ENCODE measurements around the gene DYDC2. TPM values are rescaled to one million over a fixed set of nuclear protein-coding genes. Genes with fewer than 3 reads are reported as not detected.

DYDC2 gene
- total and polyA plus RNA-seq, 9 of the 15 experiments (the other 6 are each of a cell fraction or from before 2014, with no cell fraction given), result 0.06 to 0.34 (median 0.15) TPM; not detected in 5

GRCh38 chr10:80408242-80409101 lies 51.9 kb downstream of the DYDC2 start, which contains the start of gene PRXL2A (continued):
- TF ChIP-seq, protein P1, sequence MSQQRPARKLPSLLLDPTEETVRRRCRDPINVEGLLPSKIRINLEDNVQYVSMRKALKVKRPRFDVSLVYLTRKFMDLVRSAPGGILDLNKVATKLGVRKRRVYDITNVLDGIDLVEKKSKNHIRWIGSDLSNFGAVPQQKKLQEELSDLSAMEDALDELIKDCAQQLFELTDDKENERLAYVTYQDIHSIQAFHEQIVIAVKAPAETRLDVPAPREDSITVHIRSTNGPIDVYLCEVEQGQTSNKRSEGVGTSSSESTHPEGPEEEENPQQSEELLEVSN (IDR thresholded peaks at IDR 0.05; ENCODE audit: borderline replicate concordance in 1 of 2, extremely low read depth in 1 of 2, insufficient read depth in 1 of 2, insufficient read length in 1 of 2, low read depth in 1 of 2, low read length in 1 of 2, poor library complexity in 1 of 2, severe bottlenecking in 1 of 2), result peak in 1 of 2 experiments; percentile 54
- TF ChIP-seq SUPT5H (IDR thresholded peaks at IDR 0.05) (no peak), DNMT1 (IDR thresholded peaks at IDR 0.05) (no peak), ZBTB12 (CRISPR knock-in tag; IDR thresholded peaks at IDR 0.05) (no peak), ILF3 (IDR thresholded peaks at IDR 0.05; ENCODE audit: borderline replicate concordance) (no peak), STAG1 (CRISPR knock-in tag; IDR thresholded peaks at IDR 0.05; ENCODE audit: borderline replicate concordance) (no peak), NCOA6 (IDR thresholded peaks at IDR 0.05) (no peak), SRSF9 (IDR thresholded peaks at IDR 0.05; ENCODE audit: borderline replicate concordance, low read depth, low read length) (no peak), POLR2G (IDR thresholded peaks at IDR 0.05; ENCODE audit: low read depth, low read length) (peak; percentile 32; the same call in 1 of the 2 replicates), CBX1 (IDR thresholded peaks at IDR 0.05; ENCODE audit: low read depth) (no peak)
- TF ChIP-seq, protein P2, sequence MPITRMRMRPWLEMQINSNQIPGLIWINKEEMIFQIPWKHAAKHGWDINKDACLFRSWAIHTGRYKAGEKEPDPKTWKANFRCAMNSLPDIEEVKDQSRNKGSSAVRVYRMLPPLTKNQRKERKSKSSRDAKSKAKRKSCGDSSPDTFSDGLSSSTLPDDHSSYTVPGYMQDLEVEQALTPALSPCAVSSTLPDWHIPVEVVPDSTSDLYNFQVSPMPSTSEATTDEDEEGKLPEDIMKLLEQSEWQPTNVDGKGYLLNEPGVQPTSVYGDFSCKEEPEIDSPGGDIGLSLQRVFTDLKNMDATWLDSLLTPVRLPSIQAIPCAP (CRISPR knock-in tag; IDR thresholded peaks at IDR 0.05; ENCODE audit: borderline replicate concordance), result no peak
- TF ChIP-seq, protein P3, sequence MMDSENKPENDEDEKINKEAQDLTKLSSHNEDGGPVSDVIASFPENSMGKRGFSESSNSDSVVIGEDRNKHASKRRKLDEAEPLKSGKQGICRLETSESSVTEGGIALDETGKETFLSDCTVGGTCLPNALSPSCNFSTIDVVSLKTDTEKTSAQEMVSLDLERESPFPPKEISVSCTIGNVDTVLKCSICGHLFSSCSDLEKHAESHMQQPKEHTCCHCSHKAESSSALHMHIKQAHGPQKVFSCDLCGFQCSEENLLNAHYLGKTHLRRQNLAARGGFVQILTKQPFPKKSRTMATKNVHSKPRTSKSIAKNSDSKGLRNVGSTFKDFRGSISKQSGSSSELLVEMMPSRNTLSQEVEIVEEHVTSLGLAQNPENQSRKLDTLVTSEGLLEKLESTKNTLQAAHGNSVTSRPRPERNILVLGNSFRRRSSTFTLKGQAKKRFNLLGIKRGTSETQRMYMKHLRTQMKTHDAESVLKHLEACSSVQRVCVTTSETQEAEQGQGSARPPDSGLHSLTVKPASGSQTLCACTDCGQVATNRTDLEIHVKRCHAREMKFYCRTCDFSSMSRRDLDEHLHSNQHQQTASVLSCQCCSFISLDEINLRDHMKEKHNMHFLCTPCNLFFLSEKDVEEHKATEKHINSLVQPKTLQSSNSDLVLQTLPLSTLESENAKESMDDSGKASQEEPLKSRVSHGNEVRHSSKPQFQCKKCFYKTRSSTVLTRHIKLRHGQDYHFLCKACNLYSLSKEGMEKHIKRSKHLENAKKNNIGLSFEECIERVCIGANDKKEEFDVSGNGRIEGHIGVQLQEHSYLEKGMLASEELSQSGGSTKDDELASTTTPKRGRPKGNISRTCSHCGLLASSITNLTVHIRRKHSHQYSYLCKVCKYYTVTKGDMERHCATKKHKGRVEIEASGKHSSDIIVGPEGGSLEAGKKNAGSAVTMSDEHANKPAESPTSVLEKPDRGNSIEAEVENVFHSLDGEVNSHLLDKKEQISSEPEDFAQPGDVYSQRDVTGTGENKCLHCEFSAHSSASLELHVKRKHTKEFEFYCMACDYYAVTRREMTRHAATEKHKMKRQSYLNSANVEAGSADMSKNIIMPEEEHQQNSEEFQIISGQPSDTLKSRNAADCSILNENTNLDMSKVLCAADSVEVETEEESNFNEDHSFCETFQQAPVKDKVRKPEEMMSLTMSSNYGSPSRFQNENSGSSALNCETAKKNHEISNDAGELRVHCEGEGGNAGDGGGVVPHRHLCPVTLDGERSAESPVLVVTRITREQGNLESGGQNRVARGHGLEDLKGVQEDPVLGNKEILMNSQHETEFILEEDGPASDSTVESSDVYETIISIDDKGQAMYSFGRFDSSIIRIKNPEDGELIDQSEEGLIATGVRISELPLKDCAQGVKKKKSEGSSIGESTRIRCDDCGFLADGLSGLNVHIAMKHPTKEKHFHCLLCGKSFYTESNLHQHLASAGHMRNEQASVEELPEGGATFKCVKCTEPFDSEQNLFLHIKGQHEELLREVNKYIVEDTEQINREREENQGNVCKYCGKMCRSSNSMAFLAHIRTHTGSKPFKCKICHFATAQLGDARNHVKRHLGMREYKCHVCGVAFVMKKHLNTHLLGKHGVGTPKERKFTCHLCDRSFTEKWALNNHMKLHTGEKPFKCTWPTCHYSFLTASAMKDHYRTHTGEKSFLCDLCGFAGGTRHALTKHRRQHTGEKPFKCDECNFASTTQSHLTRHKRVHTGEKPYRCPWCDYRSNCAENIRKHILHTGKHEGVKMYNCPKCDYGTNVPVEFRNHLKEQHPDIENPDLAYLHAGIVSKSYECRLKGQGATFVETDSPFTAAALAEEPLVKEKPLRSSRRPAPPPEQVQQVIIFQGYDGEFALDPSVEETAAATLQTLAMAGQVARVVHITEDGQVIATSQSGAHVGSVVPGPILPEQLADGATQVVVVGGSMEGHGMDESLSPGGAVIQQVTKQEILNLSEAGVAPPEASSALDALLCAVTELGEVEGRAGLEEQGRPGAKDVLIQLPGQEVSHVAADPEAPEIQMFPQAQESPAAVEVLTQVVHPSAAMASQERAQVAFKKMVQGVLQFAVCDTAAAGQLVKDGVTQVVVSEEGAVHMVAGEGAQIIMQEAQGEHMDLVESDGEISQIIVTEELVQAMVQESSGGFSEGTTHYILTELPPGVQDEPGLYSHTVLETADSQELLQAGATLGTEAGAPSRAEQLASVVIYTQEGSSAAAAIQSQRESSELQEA (IDR thresholded peaks at IDR 0.05; ENCODE audit: low read depth), result no peak
- TF ChIP-seq, protein P4, sequence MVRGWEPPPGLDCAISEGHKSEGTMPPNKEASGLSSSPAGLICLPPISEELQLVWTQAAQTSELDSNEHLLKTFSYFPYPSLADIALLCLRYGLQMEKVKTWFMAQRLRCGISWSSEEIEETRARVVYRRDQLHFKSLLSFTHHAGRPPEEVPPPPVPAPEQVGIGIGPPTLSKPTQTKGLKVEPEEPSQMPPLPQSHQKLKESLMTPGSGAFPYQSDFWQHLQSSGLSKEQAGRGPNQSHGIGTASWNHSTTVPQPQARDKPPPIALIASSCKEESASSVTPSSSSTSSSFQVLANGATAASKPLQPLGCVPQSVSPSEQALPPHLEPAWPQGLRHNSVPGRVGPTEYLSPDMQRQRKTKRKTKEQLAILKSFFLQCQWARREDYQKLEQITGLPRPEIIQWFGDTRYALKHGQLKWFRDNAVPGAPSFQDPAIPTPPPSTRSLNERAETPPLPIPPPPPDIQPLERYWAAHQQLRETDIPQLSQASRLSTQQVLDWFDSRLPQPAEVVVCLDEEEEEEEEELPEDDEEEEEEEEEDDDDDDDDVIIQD (CRISPR knock-in tag; IDR thresholded peaks at IDR 0.05), result no peak
